ENCODE results near the gene PIH1D2.

GRCh38 chr11:112085822-112086421 is 12.1 kb upstream of the PIH1D2 start:
- TF ChIP-seq, protein P1, sequence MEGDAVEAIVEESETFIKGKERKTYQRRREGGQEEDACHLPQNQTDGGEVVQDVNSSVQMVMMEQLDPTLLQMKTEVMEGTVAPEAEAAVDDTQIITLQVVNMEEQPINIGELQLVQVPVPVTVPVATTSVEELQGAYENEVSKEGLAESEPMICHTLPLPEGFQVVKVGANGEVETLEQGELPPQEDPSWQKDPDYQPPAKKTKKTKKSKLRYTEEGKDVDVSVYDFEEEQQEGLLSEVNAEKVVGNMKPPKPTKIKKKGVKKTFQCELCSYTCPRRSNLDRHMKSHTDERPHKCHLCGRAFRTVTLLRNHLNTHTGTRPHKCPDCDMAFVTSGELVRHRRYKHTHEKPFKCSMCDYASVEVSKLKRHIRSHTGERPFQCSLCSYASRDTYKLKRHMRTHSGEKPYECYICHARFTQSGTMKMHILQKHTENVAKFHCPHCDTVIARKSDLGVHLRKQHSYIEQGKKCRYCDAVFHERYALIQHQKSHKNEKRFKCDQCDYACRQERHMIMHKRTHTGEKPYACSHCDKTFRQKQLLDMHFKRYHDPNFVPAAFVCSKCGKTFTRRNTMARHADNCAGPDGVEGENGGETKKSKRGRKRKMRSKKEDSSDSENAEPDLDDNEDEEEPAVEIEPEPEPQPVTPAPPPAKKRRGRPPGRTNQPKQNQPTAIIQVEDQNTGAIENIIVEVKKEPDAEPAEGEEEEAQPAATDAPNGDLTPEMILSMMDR (IDR thresholded peaks at IDR 0.05; ENCODE audit: low read length), result no peak
- no peak for TF ChIP-seq EZH2 (IDR thresholded peaks at IDR 0.05; ENCODE audit: borderline replicate concordance, low read length)
